Measurements from ENCODE around the gene KRT80. TPM values are rescaled to one million over a fixed set of nuclear protein-coding genes. Genes with fewer than 3 reads are reported as not detected.

The KRT80 gene
- total RNA-seq, 2 experiments from 2014 or later = not detected

DNA sequence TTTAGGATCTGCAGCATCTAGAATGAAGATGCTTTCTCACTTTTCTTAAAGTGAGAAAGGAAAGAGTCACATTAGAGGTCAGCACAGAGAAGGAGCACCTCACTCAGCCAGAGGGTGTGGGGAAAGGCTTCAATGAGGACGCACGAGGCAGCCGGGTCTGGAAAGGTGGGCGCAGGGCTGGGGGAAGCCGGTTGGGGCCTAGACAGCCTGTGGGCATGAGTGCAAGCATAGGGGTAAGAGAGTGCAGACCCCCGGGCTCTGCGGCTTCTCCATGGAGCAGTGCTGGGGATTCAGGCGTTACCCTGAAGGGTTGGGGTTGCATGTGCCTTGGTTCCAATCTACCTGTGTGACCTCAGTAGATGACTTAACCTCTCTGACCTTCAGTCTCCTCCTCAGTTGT, 49.9 kb downstream of the KRT80 start:
- Mint-ChIP-seq H3K27me3 (peaks cover 5% of the 10 kb centered on the region), H3K27ac (no peak overlapping the region), H3K36me3 (no peaks in the 10 kb centered on the region), H3K4me3 (no peak overlapping the region), H3K4me1 (no peaks in the 10 kb centered on the region), H3K9me3 (no peaks in the 10 kb centered on the region)
- DNase-seq = no peak

DNA sequence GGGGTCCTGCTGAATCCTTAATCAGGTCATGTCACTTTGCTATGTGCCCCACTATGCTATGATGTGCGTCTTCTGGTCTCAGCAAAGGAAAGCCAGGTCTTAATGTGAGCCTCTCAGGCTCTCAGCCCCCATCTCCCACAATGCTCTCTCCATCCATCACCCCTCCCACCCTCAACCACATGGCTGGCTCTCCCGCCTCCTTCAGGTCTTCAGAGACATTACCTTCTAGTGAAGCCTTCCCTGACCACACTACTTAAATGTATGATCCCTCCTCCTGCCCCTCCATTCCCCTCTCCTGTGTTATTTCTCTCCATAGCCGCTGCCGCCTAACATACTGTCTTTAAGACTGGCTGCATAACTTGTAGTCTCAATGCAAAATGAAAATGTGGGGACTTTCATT, 50.5 kb downstream of the KRT80 start:
- H3K4me3 Mint-ChIP-seq = no peak overlapping the region
- H3K27ac Mint-ChIP-seq = no peak overlapping the region

DNA sequence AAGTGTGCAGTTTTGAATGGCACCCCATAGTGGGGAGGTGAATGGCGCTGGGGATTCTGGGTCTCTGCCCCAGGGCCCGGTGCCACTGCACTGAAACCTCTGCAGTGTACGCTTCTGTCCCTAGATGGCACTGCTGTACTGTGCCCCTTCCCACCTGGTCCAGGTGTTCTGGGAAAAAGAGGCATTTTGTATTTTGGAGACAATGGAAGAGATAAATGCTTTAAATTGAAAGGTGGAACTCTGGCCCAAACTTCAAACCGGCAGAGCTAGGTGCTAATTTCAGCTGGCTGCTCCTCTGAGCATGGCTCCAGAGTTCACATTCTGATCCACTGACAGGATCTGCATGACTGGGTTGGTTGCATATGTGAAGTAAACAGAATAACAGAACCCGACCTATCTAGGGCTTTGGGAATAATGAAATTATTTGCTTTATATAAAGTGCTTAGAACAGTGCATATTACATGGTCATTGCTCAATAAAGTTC, 52.2 kb downstream of the KRT80 start:
- Mint-ChIP-seq H3K9me3 (no peaks in the 10 kb centered on the region), H3K4me1 (no peaks in the 10 kb centered on the region), H3K27me3 (peaks cover 5% of the 10 kb centered on the region), H3K36me3 (no peaks in the 10 kb centered on the region), H3K27ac (no peak overlapping the region), H3K4me3 (no peak overlapping the region)
- peak; percentile 36 for DNase-seq

More for the DNA sequence above, 50.5 kb downstream of the KRT80 start:
- no peaks in the 10 kb centered on the region for H3K36me3 Mint-ChIP-seq
- H3K9me3 Mint-ChIP-seq = no peaks in the 10 kb centered on the region
- no peak for DNase-seq
- H3K27me3 Mint-ChIP-seq = peaks cover 5% of the 10 kb centered on the region
- H3K4me1 Mint-ChIP-seq = no peaks in the 10 kb centered on the region

DNA sequence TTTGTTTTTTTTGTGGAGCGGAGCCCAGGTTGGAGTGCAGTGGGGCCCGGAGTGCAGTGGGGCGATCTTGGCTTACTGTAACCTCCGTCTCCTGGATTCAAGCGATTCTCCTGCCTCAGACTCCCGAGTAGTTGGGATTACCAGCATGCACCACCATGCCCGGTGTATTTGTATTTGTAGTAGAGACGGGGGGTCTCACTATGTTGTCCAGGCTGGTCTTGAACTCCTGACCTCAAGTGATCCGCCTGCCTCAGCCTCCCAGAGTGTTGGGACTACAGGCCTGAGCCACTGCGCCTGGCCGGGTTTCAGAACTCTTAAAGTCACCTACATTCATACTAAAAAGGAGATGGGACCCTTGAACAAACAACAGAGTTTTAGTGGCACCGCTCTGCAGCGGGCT, 52.7 kb downstream of the KRT80 start:
- no peak for DNase-seq
- Mint-ChIP-seq H3K27me3 (peaks cover 5% of the 10 kb centered on the region), H3K4me3 (no peak overlapping the region), H3K36me3 (no peaks in the 10 kb centered on the region), H3K4me1 (no peaks in the 10 kb centered on the region), H3K9me3 (no peaks in the 10 kb centered on the region), H3K27ac (no peak overlapping the region)

DNA sequence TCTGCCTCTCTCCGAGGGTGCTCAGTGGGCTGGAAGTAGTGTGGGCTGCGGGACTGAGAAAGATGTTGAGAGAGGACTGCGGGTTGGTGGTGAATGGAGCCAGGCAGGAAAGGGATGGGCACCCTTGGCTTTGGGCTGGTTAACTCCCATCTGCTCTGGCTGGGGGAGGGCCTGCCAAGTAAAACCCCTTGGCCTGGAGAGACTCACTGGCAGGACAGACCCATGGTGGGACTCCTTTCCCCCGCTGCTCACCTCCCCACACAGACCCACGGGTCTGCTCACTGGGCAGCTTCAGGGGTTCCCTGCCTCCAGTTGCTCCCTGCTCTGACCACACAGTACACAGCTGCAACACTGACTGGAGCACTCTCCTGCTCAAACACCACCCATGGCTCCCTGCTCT, 54.1 kb downstream of the KRT80 start:
- no peak for DNase-seq
- Mint-ChIP-seq H3K36me3 (no peaks in the 10 kb centered on the region), H3K9me3 (no peaks in the 10 kb centered on the region), H3K4me3 (no peak overlapping the region), H3K4me1 (no peaks in the 10 kb centered on the region), H3K27me3 (peaks cover 5% of the 10 kb centered on the region), H3K27ac (no peak overlapping the region)

DNA sequence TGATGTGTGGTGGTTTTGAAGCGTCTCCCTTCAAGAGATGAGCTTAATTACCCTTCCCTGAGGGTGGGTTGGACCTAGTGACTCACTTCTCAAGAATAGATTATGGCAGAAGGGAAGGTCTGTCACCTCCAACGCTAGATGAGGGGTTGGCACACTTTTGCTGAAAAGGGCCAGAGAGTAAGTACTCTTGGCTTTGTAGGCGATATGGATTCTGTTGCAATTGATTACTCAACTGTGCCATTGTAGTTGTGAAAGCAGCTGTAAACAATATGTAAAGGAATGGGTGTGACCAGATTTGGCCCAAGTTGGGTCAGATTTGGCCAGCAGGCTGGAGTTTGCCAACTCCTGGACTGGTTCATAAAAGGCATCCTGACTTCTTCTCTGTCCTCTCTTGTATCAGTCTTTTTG, 59.1 kb downstream of the KRT80 start:
- H3K4me3 Mint-ChIP-seq = no peak overlapping the region
- no peaks in the 10 kb centered on the region for H3K36me3 Mint-ChIP-seq
- H3K27ac Mint-ChIP-seq = no peak overlapping the region
- DNase-seq = no peak
- H3K27me3 Mint-ChIP-seq = peaks cover 4% of the 10 kb centered on the region
- H3K9me3 Mint-ChIP-seq = no peaks in the 10 kb centered on the region
- no peaks in the 10 kb centered on the region for H3K4me1 Mint-ChIP-seq

DNA sequence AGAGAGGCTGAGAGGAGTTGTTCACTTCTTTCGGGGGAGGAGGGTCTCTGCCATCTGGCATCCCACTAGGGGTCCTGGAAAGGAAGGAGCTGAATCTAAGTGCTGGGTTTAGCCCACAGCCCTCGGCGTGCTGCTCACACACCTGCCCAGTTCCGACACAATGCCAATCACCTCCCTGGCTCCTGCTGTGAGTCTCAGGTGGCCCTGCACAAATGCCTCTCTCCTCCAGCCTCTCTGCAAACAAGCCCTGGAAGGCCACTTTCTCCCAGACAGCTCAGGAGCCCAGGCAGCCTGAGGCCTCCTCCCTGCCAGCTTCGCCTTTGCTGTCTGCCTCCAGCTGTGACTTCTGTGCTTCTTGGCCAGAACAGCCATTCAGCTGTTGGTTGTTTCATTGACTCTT, 61.1 kb downstream of the KRT80 start:
- DNase-seq = no peak
- no peaks in the 10 kb centered on the region for H3K9me3 Mint-ChIP-seq
- H3K27ac Mint-ChIP-seq = no peak overlapping the region
- no peaks in the 10 kb centered on the region for H3K4me1 Mint-ChIP-seq
- H3K36me3 Mint-ChIP-seq = no peaks in the 10 kb centered on the region
- H3K4me3 Mint-ChIP-seq = no peak overlapping the region
- H3K27me3 Mint-ChIP-seq = peaks cover 9% of the 10 kb centered on the region

DNA sequence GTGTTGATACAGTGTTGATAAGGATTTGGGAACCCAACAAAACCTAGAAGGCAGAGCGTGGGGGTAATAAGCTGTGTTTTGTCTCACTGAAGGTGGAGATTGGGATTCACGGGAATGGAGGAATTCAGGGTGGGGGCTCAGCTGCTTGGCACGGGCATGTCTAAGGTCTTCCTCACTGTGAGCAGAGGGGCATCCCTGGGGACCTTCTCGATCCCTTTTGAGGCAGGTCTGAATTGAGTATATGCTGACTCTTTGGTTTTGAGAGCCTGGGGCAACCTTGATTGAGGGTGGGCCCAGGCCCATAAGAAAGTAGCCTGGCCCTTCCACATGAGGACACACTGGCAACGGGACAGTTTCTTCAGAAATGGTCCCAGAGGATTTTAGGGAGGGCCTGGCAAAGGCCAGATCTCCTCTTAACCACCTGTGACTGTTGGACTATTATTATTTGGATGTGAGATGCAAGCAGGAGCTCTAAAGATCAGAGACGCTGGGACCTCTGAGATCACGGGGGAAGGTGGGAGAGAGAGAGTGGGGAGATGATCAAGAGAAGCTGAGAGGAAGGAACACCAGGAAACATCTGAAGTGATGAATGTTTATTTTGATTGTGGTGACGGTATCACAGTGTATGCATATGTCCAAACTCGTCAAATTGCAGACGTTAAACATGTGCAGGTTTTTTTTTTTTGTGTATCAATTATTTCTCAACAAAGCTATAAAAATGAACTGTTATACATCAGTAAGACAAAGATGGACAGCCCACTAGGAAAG, 63.9 kb downstream of the KRT80 start:
- no peaks in the 10 kb centered on the region for H3K36me3 Mint-ChIP-seq
- peaks cover 26% of the 10 kb centered on the region for H3K27me3 Mint-ChIP-seq
- DNase-seq = no peak
- no peaks in the 10 kb centered on the region for H3K9me3 Mint-ChIP-seq
- no peak overlapping the region for H3K4me3 Mint-ChIP-seq
- no peak overlapping the region for H3K27ac Mint-ChIP-seq
- H3K4me1 Mint-ChIP-seq = no peaks in the 10 kb centered on the region

DNA sequence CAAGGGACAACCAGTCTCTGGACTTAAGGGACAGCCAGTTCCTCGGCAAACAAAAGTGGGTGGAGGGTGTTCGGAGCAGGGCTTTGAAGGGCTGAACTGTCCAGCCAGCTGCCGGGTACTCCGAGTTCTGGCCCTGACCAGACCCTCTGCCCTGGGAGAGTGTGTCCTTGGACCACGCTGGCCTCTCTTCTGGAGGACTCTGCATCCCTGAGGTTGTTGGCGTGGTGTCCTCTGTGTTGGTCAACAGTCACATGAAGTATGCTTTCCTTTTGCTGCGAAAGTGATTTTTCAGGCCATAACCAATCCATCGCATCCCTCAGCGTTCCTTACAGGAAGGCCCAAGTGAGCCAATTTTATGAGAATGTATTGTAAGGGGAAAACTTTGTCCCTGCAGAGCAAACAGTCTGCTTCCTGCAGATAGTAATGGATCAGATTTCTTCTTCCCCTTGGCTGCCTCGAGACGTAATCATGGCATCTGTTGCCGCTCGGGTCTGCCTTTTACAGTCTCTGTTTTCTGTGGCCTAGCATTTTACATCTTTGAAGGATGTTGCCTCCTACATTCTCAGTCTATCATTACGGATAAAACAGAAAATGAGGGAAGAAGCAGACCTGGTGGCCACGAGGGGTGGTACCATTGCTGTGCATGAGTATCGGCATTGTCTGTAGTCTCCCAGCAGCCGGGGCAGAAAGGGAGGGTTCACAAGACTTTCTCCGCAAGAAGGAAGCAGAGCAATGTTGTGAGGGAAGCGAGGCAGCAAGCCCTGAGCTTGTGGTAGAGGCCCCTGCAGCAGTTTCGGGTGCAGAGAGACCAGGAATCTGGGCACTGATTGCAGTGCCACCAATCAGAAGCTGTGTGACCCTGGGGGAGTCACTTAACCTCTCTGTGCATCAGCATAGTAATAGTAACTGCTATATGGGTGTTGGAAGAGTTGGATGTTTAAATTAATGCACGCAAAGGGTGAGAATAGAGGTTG, 64.9 kb downstream of the KRT80 start:
- Mint-ChIP-seq H3K36me3 (no peaks in the 10 kb centered on the region), H3K4me3 (no peak overlapping the region), H3K4me1 (peaks cover 2% of the 10 kb centered on the region)

DNA sequence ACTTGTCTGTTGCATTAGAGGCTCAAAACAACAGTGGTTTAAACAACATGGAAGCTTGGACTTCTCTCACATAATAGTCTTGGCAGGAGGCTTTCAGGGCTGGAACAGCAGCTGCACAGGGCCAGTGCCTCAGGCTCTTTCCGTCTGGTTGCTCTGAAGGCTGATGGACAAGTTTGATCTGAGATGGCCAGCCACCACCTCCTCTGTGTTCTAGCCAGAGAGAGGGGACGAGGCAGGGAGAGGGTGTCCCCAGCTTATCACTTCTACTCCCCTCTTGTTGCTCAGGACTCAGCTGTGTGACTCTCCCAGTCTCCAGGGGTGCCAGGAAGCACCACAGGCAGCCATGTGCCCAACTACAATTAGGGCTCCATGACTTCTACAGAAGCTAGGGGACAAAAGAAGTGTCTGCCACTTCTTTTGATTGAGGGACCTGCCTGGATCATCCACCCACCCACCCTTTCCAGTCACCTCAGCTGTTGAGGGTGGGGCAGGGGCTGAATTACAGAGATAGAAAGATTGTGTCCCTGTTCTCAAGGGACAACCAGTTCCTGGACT, 65.7 kb downstream of the KRT80 start:
- DNase-seq = no peak
- Mint-ChIP-seq H3K27me3 (peaks cover 42% of the 10 kb centered on the region), H3K9me3 (no peaks in the 10 kb centered on the region), H3K36me3 (no peaks in the 10 kb centered on the region), H3K4me3 (no peak overlapping the region), H3K27ac (no peak overlapping the region), H3K4me1 (peaks cover 4% of the 10 kb centered on the region)

More for the DNA sequence above, 64.9 kb downstream of the KRT80 start:
- Mint-ChIP-seq H3K27ac (no peak overlapping the region), H3K9me3 (no peaks in the 10 kb centered on the region), H3K27me3 (peaks cover 35% of the 10 kb centered on the region)
- no peak for DNase-seq

DNA sequence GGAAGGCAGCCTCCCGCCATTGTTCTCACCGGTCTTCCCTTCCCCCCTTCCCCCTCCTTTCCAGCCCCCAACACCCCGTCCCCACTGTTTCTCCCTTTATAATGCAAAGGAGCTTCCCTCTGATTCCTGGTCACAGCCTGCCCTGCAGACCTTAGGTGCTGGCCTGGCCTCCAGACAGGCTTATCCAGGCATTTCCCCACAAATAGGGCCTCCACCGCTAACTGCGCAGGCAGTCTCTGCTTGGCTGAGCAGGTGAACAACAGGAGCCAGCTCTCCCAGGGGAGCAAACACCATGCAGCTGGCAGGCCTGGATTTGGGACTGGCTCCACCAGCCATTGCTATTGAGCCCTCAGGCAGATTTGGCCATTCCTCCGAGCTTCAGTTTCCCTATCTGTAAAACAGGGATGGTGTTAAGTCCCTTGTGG, 66.3 kb downstream of the KRT80 start:
- H3K27ac Mint-ChIP-seq = no peak overlapping the region
- no peaks in the 10 kb centered on the region for H3K36me3 Mint-ChIP-seq
- peaks cover 47% of the 10 kb centered on the region for H3K27me3 Mint-ChIP-seq
- no peak overlapping the region for H3K4me3 Mint-ChIP-seq
- no peak for DNase-seq
- peaks cover 5% of the 10 kb centered on the region for H3K4me1 Mint-ChIP-seq
- H3K9me3 Mint-ChIP-seq = no peaks in the 10 kb centered on the region

DNA sequence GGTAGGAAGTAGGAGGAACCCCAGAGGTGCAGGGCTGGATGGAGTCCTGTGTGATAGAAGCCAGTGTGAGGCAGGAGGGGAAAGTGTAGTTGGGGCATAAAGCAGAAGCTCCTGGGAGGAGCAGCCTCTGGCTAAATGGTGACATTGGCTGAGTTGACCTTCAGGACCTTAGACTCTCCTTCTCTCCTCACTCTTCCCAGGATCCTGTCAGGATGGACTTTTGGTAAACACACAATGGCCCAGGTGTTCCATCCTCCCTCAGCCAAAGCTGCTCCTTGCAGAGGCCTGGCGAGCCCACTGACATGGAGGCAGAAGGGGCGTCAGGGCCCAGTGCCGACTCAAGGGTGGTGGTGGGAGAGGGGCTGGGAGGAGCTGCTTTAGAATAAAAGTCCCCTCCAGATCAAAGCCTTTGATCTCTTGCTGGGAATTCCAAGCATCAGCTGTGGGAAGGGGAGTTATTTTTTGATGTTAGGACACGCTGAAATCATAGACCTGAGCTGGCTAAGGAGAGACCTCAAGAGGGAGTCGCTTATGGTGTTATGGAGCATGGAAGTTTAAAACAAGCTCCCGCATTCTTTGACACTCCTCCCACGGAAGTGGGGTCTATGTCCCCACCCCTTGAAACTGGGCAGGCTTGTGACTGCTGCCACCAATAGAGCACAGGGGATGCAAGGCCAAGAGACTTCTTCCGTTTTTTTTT, 68.2 kb downstream of the KRT80 start:
- Mint-ChIP-seq H3K4me3 (no peak overlapping the region), H3K9me3 (no peaks in the 10 kb centered on the region), H3K4me1 (peaks cover 19% of the 10 kb centered on the region), H3K27ac (no peak overlapping the region), H3K36me3 (no peaks in the 10 kb centered on the region), H3K27me3 (peaks cover 59% of the 10 kb centered on the region)
- DNase-seq = no peak

DNA sequence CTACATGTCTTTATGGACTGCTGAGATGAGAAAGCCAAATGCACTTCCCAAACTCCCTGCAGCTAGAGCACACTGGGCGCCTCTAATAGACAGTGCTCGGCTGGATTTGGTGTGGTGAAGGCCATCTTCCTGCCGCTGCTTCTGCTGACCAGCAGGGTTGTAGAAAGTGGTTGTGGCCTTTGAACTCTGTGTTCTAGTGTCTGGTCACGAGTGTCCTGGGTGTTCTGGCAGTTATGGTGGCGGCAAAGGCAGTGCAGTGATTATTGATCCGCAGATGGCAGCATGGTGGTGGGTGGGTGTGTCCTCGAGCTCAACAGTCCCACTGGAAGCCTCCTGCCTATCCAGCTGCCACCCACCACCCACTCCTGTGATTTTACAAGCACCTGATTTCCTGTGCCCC, 68.9 kb downstream of the KRT80 start:
- H3K4me3 Mint-ChIP-seq = no peak overlapping the region
- peaks cover 56% of the 10 kb centered on the region for H3K27me3 Mint-ChIP-seq
- DNase-seq = no peak
- H3K4me1 Mint-ChIP-seq = peaks cover 26% of the 10 kb centered on the region
- no peaks in the 10 kb centered on the region for H3K36me3 Mint-ChIP-seq
- H3K27ac Mint-ChIP-seq = no peak overlapping the region
- no peaks in the 10 kb centered on the region for H3K9me3 Mint-ChIP-seq

DNA sequence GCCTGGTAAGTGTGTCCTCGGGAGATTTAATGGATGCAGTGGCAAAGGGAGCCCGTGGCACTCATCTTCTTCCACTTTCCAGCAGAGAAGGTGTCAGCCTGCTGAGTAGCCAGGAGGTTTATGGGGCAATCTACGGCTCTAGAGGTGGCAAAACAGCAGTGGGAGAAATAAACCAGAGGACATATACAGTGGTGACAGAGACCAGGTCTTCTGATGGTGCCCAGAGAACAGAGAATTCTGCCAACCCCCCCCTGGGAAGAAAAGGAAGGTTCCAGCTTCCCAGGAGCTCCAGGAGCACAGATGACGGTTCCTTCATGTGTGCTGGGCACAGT, 69.3 kb downstream of the KRT80 start:
- H3K27ac Mint-ChIP-seq = no peak overlapping the region
- peaks cover 55% of the 10 kb centered on the region for H3K27me3 Mint-ChIP-seq
- H3K36me3 Mint-ChIP-seq = no peaks in the 10 kb centered on the region

More for the DNA sequence above, 69.3 kb downstream of the KRT80 start:
- Mint-ChIP-seq H3K4me1 (peaks cover 29% of the 10 kb centered on the region), H3K4me3 (no peak overlapping the region), H3K9me3 (no peaks in the 10 kb centered on the region)
- no peak for DNase-seq
